GM12892 (cell line): Measurements from ENCODE around the gene PROM1.

Experiments used
- POLR2A ChIP-seq: IDR thresholded peaks from 2 replicates; pipeline ENCODE4 v1.6.1; 2011; ENCODE audit warnings: low read depth, low read length, control low read depth
- POLR2AphosphoS5 ChIP-seq: IDR thresholded peaks from 2 replicates; pipeline ENCODE4 v1.6.1; 2011; ENCODE audit warnings: low read depth, low read length, control low read depth

DNA sequence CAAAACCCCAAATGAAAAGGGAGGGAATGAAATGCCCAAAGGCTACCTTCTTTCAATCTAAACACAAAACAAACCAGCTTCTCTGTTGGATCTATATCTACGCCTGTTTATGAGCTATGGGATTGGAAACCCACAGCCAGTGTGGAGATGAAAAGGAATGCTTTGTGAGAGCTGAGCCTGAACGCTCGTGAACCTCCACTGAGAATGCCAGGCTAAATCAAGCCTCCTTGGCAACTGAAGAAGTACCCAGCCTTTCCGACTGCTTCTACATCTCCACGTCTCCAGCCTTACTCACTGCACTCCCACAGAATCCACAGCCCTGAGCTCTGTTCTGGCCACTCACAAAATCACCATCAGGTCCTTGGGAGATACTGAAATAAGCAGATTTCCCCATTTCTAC is 31.8 kb downstream of the PROM1 start:
- no peak for TF ChIP-seq POLR2A
- no peak for TF ChIP-seq POLR2AphosphoS5
